Subcutaneous adipose tissue (tissue), 4 donors: ENCODE data around the gene TMEM174. TPM values are rescaled to one million over a fixed set of nuclear protein-coding genes. Genes with fewer than 3 reads are reported as not detected.

Source experiments
- CTCF ChIP-seq: fragments of 450-650 bp; IDR thresholded peaks from one replicate; pipeline ENCODE4 v1.5.1; 2016; ENCODE audit warnings: low read depth, mild to moderate bottlenecking, control low read depth, antibody characterized with exemption, moderate library complexity
- total RNA-seq, 4 donors: library from RNA; depleted of rRNA; stranded (reverse); fragments of >200 nt; gene quantifications; one replicate each; pipeline ENCODE4 v1.1.0, GENCODE V29; 2016

TMEM174 gene
- total RNA-seq, 4 donors from 2014 or later: not detected

- no peak for TF ChIP-seq CTCF
Observed at GRCh38 chr5:73221161-73221560, 48.2 kb downstream of the TMEM174 start.

- TF ChIP-seq CTCF: no peak
Observed at GRCh38 chr5:73221726-73222125, 48.7 kb downstream of the TMEM174 start.

- TF ChIP-seq CTCF: no peak
Observed at GRCh38 chr5:73222173-73222572, 49.2 kb downstream of the TMEM174 start.

Other genes with a start within 250 kb of the TMEM174 start
- 10 to 100 TPM; 36.0 to 92.8 (median 65.8) TPM for gene FCHO2, start 217.2 kb upstream of the TMEM174 start, total RNA-seq
- gene TMEM171, start 52.6 kb upstream of the TMEM174 start, total RNA-seq: not detected